Large intestine (tissue), 3 donors: ENCODE data around the gene SH2D7. TPM values are rescaled to one million over a fixed set of nuclear protein-coding genes. Genes with fewer than 3 reads are reported as not detected.

ENCODE experiments used
- DNase-seq, 2 donors: peaks; one replicate each; pipeline versions ENCODE4 v3.0.0 to v3.0.0-alpha.2; 2013
- H3K27ac ChIP-seq: one replicate; pipeline ENCODE4 v1.5.1; 2013; ENCODE audit warnings: low read length
- H3K27me3 ChIP-seq: 2 replicates; pipeline ENCODE4 v1.6.1; 2013; ENCODE audit warnings: low read length; ENCODE audit not compliant: control insufficient read depth, insufficient read depth
- H3K36me3 ChIP-seq: 2 replicates; pipeline ENCODE4 v1.6.1; 2013; ENCODE audit warnings: low read length; ENCODE audit not compliant: control insufficient read depth, insufficient read depth
- H3K4me1 ChIP-seq: one replicate; pipeline ENCODE4 v1.6.1; 2013; ENCODE audit warnings: low read length; ENCODE audit not compliant: control insufficient read depth, insufficient read depth
- H3K4me3 ChIP-seq: one replicate; pipeline ENCODE4 v1.5.1; 2013; ENCODE audit warnings: low read length
- H3K9me3 ChIP-seq: one replicate; pipeline ENCODE4 v1.6.1; 2013; ENCODE audit warnings: mild to moderate bottlenecking, low read depth, low read length, moderate library complexity; ENCODE audit not compliant: control insufficient read depth
- WGBS: methylation state at CpG from one replicate; pipeline ENCODE4 v1.1.5; 2013; ENCODE audit warnings: low lambda C conversion rate; ENCODE audit not compliant: insufficient coverage; 5-methylcytosine and 5-hydroxymethylcytosine counted together
- polyA plus RNA-seq: library from polyadenylated mRNA; unstranded; fragments of 120-200 nt; gene quantifications from one replicate; pipeline ENCODE4 v1.2.1, GENCODE V29; 2013

The SH2D7 gene
- polyA plus RNA-seq, 1 donor = 2.6 TPM

DNA sequence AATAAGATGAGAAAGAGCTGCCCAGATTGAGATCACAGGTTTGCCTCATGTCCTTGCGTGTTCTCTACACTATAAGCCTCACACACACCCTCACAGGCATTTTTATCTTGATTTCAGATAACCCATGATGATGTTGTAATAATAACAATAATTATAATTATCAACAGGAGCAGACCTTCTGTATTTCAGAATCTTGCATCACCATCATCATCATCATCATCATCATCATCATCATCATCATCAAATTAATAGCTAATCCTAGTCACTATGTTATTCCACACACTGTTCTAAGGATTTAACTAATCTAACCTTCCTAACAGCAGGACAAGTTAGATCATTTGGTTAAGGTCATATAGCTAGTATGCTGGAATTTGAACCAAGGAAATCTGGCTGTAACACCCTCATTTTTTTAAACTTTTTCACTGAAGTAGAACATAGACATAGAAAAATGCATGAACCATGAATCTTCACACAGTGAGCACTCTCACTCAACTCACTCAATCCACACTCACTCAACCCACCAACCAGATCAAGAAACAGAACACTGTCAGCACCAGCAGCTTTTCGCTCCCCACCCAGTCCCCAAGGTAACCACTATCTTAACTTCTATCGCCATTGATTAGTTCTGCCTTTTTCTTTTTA, 1.8 kb upstream of the SH2D7 start:
- DNase-seq = no peak
- no peaks in the 10 kb centered on the region for H3K27me3 ChIP-seq
- no peaks in the 10 kb centered on the region for H3K36me3 ChIP-seq
- 64% methylated on average over 3 of the region's 3 CpGs for WGBS
- no peak overlapping the region for H3K4me3 ChIP-seq
- H3K27ac ChIP-seq = no peak overlapping the region
- no peaks in the 10 kb centered on the region for H3K9me3 ChIP-seq
- peaks cover 28% of the 10 kb centered on the region for H3K4me1 ChIP-seq

- no peaks in the 10 kb centered on the region for H3K36me3 ChIP-seq
- peaks cover 27% of the 10 kb centered on the region for H3K4me1 ChIP-seq
- H3K9me3 ChIP-seq = no peaks in the 10 kb centered on the region
- H3K27me3 ChIP-seq = no peaks in the 10 kb centered on the region
- no peak overlapping the region for H3K4me3 ChIP-seq
- H3K27ac ChIP-seq = no peak overlapping the region
- peak in 1 of 2 donors; percentile 50 for DNase-seq
- no CpG with 5 or more reads among the region's 5 CpGs for WGBS
These were observed 1.1 kb downstream of the SH2D7 start for GRCh38 chr15:78093242-78094020.

DNA sequence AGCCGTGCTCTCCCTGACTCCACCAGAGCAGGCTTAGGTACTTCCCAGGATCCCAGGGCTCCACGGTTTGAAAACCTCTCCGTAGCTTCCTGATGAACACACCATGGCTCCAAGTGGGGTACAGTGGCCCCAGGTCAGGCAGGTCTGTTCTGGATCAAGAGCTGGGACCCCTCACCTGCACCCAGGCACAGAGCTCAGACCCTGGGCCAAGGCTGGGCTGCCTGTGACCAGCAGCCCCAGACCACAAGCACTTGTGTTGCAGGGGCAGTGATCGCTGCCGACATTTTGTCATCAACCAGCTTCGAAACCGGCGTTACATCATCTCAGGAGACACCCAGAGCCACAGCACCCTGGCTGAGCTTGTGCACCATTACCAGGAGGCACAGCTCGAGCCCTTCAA, 5.3 kb downstream of the SH2D7 start:
- DNase-seq = no peak
- H3K4me3 ChIP-seq = no peak overlapping the region
- WGBS = no CpG with 5 or more reads among the region's 9 CpGs
- no peaks in the 10 kb centered on the region for H3K27me3 ChIP-seq
- H3K27ac ChIP-seq = no peak overlapping the region
- no peaks in the 10 kb centered on the region for H3K9me3 ChIP-seq
- peaks cover 16% of the 10 kb centered on the region for H3K4me1 ChIP-seq
- no peaks in the 10 kb centered on the region for H3K36me3 ChIP-seq

DNA sequence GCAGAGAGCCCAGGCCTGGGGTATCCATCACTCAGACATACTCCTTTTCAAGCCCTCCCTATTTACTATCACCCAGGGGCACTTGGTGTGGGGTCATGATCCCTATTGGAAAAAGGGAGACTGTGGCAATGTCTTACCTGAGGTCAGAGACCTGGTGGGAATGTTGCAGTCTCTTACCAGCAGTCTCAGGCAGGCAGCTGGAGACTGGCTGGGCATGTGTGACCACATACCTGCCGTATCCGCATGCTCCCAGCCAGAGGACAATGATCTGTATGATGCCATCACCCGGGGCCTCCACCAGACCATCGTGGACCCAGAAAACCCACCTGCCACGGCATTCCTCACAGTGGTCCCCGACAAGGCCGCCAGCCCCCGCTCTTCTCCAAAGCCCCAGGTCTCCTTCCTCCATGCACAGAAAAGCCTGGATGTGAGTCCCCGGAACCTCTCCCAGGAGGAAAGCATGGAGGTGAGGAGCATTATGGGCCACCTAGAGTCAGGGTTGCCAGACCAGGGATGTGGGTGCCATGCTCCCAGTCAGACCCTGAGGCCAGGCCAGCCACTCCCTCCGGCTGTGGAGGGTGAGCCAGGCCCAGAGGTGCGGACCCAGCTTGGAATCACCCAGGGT, 5.9 kb downstream of the SH2D7 start:
- H3K4me1 ChIP-seq = peaks cover 14% of the 10 kb centered on the region
- H3K4me3 ChIP-seq = no peak overlapping the region
- WGBS = no CpG with 5 or more reads among the region's 11 CpGs
- no peaks in the 10 kb centered on the region for H3K9me3 ChIP-seq
- no peak overlapping the region for H3K27ac ChIP-seq
- H3K36me3 ChIP-seq = no peaks in the 10 kb centered on the region
- H3K27me3 ChIP-seq = no peaks in the 10 kb centered on the region
- no peak for DNase-seq

DNA sequence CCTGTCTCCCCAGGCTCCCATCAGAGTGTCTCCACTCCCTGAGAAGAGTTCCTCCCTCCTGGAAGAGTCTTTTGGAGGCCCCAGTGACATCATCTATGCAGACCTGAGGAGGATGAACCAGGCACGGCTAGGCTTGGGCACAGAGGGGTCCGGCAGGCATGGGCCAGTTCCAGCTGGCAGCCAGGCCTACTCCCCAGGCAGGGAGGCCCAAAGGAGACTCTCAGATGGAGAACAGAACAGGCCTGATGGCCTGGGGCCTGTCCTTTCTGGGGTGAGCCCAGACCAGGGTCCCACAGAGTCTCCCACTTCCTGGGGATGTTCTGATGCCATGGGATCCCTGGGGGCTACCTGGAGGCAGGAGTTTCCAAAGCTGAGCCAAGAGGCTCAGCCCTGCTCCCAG, 8.5 kb downstream of the SH2D7 start:
- H3K4me1 ChIP-seq = peaks cover 15% of the 10 kb centered on the region
- H3K9me3 ChIP-seq = no peaks in the 10 kb centered on the region
- H3K27ac ChIP-seq = no peak overlapping the region
- H3K4me3 ChIP-seq = no peak overlapping the region
- no CpG with 5 or more reads among the region's 2 CpGs for WGBS
- H3K27me3 ChIP-seq = no peaks in the 10 kb centered on the region
- no peak for DNase-seq
- peaks cover 17% of the 10 kb centered on the region for H3K36me3 ChIP-seq

DNA sequence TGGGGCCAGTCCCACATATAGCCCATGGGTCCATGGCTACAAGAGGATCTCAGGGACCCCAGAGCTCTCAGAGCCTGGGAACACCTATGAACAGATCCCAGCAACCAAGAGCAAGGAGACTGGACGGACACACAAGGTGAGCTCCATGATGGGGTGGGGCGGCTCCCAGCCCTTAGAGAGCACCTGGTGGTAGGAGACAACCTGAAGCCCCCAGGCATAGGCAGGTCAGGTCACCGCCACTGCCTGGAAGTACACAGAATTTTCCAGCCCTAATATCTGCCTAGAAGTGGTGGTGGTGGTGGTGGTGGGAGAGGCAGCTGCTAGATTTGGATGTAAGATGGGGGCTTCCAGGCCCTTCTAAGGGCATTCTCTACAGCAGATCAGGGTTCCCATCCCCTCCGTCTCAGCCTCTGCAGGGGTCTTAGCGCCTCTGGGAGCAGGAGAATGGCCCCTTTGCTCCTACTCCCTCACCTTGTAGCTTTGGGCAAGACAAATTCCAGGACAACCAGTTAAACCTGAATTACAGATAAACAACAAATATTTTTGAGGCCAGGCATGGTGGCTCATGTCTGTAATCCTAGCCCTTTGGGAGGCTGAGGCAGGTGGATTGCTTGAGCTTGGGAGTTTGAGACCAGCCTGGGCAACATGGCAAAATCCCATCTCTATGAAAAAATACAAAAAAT, 9.2 kb downstream of the SH2D7 start:
- peaks cover 20% of the 10 kb centered on the region for H3K36me3 ChIP-seq
- no peaks in the 10 kb centered on the region for H3K27me3 ChIP-seq
- H3K9me3 ChIP-seq = no peaks in the 10 kb centered on the region
- H3K4me3 ChIP-seq = no peak overlapping the region
- DNase-seq = no peak
- H3K4me1 ChIP-seq = peaks cover 21% of the 10 kb centered on the region
- H3K27ac ChIP-seq = no peak overlapping the region
- WGBS = no CpG with 5 or more reads among the region's 5 CpGs

DNA sequence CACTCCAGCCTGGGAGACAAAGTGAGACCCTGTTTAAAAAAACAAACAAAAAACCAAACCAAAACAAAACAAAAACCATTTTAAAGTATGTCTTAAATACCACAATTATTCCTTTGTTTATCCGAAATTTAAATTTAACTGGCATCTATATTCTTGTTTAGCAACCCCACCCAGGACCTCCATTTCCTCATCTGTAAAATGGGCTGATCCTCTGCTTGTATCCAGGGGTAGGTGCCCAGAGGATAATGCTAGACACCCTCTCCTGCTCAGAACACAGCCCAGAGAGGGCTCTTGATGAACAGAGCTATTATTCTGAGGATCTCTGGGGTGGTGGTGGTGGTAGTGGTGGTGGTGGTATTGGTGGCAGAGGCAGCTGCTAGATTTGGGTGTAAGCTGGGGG, 9.8 kb downstream of the SH2D7 start:
- Histone ChIP-seq H3K9me3 (no peaks in the 10 kb centered on the region), H3K4me3 (no peak overlapping the region), H3K4me1 (peaks cover 21% of the 10 kb centered on the region), H3K27me3 (no peaks in the 10 kb centered on the region), H3K36me3 (peaks cover 23% of the 10 kb centered on the region), H3K27ac (no peak overlapping the region)
- no peak for DNase-seq
- 100% methylated on average over 1 of the region's 1 CpG for WGBS

DNA sequence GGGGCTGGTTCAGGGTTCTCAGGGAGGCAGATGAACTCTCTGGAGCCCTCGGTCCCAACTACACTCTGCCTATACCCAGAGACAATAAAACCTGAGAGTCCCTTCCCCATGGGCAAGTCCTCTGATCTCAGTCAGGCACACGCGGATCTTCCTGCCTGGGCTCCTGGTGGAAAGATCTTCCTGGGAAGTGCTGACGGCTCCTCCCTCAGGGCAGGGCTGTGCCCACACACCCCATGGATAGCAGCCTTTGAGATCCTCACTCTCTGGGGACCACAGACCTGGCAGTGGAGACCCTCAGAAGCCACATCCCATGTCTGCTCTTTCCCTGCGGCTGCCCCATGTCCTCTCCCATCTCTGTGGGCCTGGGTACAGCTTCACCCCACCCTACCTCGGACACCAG, 10.4 kb downstream of the SH2D7 start:
- Histone ChIP-seq H3K9me3 (no peaks in the 10 kb centered on the region), H3K36me3 (peaks cover 27% of the 10 kb centered on the region), H3K4me3 (no peak overlapping the region), H3K27me3 (no peaks in the 10 kb centered on the region), H3K4me1 (peaks cover 21% of the 10 kb centered on the region), H3K27ac (no peak overlapping the region)
- no peak for DNase-seq
- WGBS = no CpG with 5 or more reads among the region's 6 CpGs

DNA sequence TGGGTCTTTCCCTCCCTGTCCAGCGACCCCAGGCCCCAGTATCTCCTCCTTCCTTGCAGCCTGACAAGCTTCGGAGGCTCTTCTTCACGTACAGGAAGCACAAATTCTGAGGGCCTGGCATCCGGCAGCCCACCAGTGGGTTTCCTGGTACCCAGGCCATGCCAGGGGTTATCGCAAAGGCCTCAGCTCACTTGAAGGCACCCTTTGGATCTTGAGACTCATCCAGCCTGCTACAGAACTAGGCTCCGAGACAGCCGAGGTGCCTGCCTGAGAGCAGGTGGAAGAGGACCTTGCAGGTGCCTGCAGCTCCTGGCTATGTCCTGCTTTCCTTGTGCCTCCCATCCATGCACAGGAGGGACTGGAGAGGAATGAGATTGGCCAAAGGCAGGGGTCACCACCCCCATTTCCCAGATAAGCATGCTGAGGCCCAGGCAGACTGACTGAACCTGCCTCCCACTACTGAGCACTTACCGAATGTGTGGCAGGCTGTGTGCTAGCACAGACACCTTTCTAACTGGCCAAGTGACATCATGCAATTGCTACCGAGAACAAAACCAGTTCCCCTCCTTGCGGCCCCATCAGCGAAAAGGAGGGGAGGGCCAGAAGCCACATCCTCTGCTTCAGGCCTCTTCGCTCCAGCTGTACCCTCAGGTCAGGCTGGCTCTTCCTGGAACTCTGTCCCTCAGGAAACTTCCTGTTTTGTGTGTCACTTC, 11.2 kb downstream of the SH2D7 start:
- Histone ChIP-seq H3K9me3 (no peaks in the 10 kb centered on the region), H3K27ac (peak overlapping the region; percentile 13), H3K36me3 (peaks cover 28% of the 10 kb centered on the region)

GRCh38 chr15:78104119-78104479, 11.7 kb downstream of the SH2D7 start:
- peaks cover 34% of the 10 kb centered on the region for H3K36me3 ChIP-seq
- no peaks in the 10 kb centered on the region for H3K9me3 ChIP-seq
- H3K4me3 ChIP-seq = no peak overlapping the region
- peaks cover 21% of the 10 kb centered on the region for H3K4me1 ChIP-seq
- DNase-seq = no peak
- no peaks in the 10 kb centered on the region for H3K27me3 ChIP-seq
- no peak overlapping the region for H3K27ac ChIP-seq
- WGBS = no CpG with 5 or more reads among the region's 4 CpGs

More for the DNA sequence above, 11.2 kb downstream of the SH2D7 start:
- Histone ChIP-seq H3K4me3 (no peak overlapping the region), H3K27me3 (no peaks in the 10 kb centered on the region), H3K4me1 (peaks cover 21% of the 10 kb centered on the region)
- DNase-seq = no peak
- no CpG with 5 or more reads among the region's 12 CpGs for WGBS
